ENCODE measurements around the gene MEF2D.

The MEF2D gene

DNA sequence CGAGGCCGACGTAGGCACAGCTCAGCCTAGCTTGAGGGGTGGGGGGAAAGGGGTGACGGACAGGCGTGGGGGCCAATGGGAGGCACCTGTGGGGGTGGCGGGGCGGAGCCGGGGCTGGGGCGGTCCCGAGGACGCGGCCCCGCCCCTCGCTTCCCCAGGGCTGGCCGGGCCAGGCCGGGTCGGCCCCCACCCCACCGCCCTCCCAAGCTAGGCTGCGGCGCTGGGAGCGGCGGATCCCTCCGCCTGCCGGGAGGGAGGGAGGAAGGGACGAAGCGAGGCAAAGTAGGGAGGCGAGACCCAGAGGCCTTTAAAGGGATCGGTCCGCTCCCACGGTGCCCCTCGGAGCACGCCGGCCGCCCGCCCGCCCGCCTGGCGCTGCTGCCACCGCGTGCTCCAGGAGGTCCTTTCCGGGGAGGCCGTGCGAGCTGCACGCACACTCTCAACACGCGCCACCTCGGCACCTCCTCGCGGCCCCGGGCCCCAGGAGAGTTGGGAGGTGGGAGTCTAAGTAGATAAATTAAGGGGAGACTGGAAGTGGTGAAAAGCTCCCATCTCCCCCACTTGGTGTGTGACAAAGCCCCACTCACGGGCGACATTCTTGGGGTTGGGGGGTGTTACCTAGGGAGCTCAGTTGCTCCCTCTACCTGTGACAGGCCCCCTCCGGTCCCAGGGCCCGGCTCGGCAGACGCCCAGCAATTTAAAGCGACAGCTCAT, 375 bp upstream of the MEF2D start:
- DNase-seq (ENCODE audit: low spot score) = peak; percentile 96

- DNase-seq (ENCODE audit: low spot score) = peak; percentile 32
Observed at GRCh38 chr1:156499842-156500542, 583 bp downstream of the MEF2D start.

GRCh38 chr1:156499194-156499841, 1.3 kb downstream of the MEF2D start:
- peak; percentile 36 for DNase-seq (ENCODE audit: low spot score)

GRCh38 chr1:156498432-156499193, 2.0 kb downstream of the MEF2D start:
- DNase-seq (ENCODE audit: low spot score) = peak; percentile 36

- peak; percentile 52 for DNase-seq (ENCODE audit: low spot score)
Observed at GRCh38 chr1:156497743-156498431, 2.7 kb downstream of the MEF2D start.

- DNase-seq (ENCODE audit: low spot score) = no peak
Observed at GRCh38 chr1:156497078-156497742, 3.4 kb downstream of the MEF2D start.

- peak; percentile 12 for DNase-seq (ENCODE audit: low spot score)
Observed at GRCh38 chr1:156496211-156496761, 4.3 kb downstream of the MEF2D start.

GRCh38 chr1:156495401-156496140, 5.0 kb downstream of the MEF2D start:
- no peak for DNase-seq (ENCODE audit: low spot score)

- DNase-seq (ENCODE audit: low spot score) = no peak
Observed at GRCh38 chr1:156494309-156494895, 6.2 kb downstream of the MEF2D start.

GRCh38 chr1:156493742-156494141, 6.8 kb downstream of the MEF2D start:
- DNase-seq (ENCODE audit: low spot score) = no peak

- peak; percentile 97 for DNase-seq (ENCODE audit: low spot score)
Observed at GRCh38 chr1:156493154-156493631, 7.4 kb downstream of the MEF2D start.

DNA sequence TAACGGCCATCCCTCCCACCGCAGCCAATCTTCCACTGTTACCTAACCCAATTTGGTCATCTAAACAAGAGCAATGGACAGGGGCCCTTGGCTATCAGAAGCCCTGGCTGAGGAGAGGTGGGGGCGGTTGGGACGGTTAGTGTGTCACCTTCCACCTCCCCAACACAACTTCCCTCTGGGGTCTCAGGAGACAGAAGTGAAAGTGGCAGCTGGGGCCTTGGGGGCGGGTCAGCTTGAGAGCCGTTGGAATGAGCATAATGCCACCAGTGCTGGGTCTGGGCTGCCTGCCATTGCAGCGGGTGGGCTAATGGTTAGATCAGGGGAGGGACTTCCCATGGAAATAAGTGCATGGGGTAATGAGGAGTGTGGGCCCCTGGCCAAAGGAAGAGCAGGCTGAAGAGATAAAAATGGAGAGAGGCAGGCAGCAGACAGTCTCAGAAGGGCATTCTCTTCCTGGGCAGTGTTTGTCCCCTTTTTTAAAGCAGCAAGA, 7.9 kb downstream of the MEF2D start:
- DNase-seq (ENCODE audit: low spot score) = no peak

DNA sequence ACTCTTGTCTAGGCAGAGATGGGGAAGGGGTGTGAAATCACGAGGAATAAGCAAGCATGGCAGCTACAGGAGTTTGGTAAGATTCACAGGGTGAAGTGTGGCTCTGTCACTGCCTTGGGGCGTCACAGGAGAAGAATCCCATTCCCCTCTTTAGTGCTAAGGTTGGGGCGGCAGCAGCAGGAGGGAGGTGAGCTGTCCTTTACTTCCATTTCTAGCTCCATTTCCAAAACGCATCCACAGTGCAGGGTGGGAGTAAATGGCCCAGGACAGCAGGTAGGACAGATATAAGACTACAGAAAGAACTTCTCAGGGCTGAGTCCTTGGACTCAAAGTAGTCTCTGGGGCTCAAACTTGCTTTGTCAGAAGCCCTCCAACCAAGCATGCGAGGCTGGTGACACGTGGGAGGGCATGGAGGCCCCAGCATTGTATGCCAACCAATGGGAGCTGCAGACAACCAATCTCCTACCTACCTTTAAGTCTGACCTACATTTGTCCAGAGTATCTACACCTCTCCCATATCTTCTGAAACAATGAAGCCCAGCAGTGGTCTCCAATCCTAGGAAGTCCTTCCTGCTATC, 8.5 kb downstream of the MEF2D start:
- DNase-seq (ENCODE audit: low spot score) = no peak

GRCh38 chr1:156491151-156491949, 9.2 kb downstream of the MEF2D start:
- DNase-seq (ENCODE audit: low spot score) = no peak

DNA sequence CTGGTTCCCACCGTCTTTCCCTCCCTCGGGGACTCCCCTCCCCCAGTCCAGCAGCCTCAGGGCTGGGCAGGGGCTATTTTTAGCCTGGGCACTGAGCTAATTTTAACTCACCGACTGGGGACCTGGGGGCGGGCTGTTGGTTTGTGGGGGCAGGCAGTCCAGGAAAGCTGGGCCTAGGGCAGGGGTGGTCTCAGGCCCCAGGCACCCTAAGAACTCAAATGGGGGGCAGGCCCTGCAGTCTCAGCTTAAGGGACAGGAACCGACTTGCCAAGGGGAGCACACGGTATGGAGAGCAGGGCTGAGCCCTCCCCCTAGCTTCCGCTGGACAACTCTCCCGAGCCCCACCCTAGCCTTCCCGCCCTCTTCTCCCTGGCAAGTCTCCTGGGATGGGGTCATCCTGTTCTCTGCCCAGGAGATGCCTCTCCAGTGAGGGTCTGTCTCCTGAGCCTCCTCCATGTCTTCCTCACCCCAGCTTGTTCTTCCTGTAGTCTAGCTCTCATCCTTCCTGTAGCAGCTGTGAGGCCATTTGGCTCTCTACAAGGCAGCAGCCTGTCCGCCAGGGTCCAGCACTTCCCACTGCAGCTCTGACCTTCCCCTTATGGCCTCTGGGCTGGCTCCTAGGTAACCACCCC, 10.1 kb downstream of the MEF2D start:
- DNase-seq (ENCODE audit: low spot score) = no peak

- no peak for DNase-seq (ENCODE audit: low spot score)
Observed at GRCh38 chr1:156489935-156490293, 10.7 kb downstream of the MEF2D start.

DNA sequence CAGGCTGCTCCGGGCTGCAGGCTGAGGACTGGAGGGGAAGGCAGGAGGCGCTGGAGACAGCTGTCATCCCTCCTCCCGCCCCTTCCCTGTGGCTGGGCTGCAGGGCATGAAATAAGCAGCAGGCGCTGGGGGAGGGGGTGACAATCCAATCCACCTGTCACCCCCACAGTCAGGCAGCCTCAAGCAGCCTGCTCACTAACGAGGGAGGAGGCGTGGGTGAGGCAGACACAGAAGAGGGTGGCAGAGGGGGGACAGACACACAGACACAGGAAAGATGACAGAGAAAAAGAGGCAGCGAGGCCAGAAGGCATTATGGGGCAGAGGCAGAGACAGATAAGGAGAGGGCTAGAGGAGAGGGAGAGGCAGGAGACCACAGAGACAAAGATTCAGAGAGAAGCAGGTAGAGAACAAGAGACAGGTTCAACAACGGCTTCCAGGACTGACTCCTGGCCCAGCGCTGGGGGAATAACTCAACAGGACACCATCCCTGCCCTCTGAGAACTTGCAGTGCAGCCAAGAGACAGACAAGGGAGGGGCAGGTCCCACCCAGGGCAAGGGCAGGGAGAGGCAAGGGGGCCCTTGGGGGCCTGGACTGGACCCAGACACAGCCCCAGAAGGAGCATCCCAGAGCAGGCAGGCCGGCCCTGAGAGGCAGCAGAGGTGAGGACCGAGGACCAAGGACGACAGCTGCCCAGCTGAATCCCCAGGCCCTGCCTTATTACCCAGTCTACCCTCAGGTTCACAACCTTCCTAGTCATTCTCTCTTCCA, 11.2 kb downstream of the MEF2D start:
- DNase-seq (ENCODE audit: low spot score) = peak; percentile 90

Measured in cerebellar cortex (tissue), 1 donor.